GM19468 (cell line): ENCODE measurements around the gene SLC16A8.

ENCODE experiments used
- ATAC-seq: cut with Tn5 transposase; IDR thresholded peaks from one replicate; pipeline ENCODE4 v1.9.1; 2021; ENCODE audit warnings: mild to moderate bottlenecking, moderate library complexity, moderate number of reproducible peaks; ENCODE audit not compliant: unreplicated experiment; ENCODE audit errors: extremely low read depth

Gene SLC16A8

DNA sequence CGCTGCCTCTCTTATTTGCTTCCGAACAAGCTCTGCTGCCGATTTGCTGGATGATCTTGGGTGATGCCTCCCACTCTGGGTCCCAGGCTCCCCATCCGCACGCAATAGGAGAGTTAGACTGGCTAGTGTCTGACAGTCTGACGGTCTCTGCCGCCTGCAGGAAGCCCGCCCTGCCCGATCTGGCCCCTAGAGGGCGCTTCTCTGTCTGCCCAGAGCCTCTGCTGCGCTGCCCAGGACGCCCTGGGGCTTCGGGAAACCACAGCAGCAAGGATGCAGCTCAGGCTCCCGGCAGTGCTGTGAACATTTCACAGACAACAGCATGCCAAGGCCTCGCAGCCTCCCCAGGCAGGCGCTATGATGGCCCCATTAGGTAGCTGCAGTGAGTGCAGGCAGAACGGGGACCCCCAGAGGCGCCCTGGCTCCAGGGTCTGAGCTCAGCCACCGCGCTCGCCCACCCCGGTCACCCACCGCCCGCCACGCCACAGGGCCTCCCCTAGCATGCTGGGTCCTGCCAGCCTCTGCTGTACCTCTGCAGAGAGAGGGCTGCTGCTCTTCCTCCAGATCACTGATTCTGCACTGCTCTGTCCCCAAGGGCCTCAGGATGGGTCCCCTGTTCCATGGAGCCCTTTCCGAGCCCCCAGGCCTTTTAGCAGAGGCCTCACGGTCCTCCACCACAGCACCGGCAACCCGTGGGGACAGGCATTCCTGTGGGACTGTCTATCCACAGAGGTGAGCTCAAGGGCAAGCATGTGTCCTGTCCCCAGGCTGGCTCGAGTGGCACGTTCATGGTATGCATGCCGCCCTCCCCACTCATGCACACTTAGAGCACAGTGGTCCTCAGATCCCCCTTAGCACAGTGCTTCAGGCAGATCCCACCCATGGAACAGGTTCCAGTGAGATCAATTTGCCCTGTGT is 30.8 kb upstream of the SLC16A8 start:
- no peak for ATAC-seq

DNA sequence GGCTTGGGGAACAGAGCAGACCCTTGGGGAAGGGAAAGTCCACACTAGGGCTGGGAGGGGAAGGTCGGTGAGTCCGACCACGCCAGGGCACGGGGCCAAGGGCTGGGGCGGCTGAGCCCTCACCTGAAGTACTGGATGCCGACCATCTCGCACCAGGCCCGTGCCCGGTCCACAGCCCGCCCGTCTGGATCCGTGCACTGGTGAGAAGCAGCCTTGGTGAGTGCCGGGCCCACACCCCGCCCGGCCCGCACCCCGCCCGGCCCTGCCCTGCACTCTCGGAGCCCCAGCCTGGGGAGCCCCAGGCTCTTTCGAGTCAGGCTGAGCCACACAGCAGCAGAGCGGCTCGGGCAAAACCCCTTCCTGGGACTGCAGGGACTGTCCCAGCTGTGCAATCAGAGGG is 28.4 kb upstream of the SLC16A8 start:
- no peak for ATAC-seq

DNA sequence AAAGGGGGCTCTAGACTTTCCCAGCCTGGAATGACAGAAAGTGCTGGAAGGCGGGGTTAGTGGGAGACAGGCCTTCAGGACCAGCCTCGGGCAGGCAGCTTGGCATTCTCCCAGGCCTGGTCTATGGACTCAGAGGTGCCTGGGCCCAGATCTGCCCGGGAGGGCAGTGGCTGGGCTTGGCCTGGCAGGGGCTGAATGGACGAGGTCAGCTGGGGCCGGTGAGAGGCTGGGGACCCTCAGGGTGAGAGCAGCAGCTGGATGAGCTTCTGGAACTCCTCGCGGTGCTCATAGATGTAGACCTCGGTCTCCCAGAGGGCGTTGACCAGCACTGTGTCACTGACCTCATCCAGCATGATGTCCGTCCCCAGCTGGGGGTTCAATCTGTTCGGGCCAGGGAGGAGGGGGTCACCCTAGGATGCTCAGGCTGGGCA is 28.0 kb upstream of the SLC16A8 start:
- ATAC-seq = no peak

DNA sequence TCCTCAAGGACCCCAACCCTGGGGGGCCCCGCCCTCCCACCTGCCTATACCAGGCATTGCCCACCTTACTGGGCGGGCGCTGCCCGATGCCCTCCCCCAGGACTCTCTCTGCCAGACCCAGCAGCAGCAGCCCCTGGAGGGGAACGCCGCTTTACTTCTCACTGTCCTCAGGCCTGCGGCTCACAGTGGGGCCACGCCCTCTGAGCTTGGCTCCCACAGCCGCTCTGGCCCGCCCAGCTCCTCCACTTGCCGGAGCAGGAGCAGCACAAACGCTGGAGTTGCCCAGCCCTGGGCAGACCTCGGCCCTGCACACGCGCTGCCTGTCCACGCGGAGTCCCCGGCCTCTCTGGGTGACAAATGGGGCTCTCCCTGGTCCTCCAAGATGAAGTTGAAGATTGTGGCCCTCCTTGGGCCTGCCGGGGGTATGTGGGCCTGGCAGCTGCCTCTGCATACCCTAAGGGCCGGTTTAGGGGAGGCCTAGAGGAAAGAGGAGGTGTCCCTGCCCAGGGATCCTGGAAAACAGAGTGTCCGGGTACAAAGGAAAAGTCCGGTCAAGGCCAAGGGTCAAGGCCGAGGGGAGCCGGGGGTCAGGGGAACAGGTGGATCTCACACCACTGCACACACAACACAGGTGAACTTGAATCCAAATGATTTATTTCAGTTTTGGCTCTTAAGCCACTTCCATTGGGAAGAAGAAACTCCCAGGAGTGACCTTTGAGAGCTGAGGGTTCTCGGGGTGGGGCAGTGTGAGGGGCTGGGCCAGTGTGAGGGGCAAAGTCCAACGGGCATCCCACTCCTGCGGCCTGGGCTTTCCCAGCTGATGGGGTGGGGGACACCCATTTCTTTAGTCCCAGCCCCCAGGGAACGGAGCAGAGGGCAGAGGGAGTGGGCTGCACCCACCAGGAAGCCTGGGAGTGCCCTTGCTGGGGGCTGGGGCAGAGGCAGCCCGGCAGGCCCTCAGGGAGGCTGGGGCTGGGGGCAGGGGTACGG is 27.2 kb upstream of the SLC16A8 start:
- no peak for ATAC-seq

DNA sequence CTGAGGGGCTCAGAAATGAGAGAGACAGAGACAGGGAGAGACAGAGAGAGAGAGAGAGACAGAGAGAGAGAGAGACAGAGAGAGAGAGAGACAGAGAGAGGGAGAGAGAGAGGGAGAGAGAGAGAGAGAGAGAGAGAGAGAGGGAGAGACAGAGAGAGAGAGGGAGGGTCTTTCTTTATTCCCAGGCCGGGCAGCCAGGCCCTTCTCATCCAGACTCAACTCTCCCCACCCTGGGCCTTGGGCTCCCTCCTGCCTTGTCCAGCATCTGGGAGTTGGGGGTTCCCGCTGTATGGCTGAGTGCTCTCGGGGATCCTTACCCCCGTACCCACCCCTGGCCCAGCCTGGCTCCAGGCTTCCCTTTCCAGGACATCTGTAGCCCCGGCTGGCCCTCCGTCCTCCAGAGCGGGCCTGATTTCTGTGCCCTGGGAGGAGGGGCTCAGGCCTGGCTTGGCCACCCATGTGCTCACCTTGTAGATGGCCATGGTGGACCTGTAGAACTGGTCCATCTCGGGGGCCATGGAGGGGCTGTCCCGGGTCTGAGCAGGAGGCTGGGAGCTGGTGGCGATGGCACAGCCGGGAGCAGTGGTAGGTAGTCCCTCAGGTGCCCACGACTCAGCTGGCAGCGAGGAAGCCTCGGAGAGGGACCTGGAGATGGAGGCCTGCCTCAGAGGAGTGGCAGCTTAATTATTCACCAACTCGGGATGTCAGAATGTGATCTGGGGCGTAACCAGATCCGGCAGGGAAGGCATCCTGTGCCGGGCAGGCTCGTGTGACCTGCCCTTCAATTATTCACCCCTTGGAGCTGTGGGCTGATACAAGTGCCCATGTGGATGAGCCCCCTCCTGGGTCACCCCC is 26.3 kb upstream of the SLC16A8 start, which contains the start of gene BAIAP2L2:
BAIAP2L2 (minus strand) TSS at position 677 of the 855 bp plus-strand sequence; CDS start at position 518, 159 bp downstream.
- ATAC-seq = no peak

DNA sequence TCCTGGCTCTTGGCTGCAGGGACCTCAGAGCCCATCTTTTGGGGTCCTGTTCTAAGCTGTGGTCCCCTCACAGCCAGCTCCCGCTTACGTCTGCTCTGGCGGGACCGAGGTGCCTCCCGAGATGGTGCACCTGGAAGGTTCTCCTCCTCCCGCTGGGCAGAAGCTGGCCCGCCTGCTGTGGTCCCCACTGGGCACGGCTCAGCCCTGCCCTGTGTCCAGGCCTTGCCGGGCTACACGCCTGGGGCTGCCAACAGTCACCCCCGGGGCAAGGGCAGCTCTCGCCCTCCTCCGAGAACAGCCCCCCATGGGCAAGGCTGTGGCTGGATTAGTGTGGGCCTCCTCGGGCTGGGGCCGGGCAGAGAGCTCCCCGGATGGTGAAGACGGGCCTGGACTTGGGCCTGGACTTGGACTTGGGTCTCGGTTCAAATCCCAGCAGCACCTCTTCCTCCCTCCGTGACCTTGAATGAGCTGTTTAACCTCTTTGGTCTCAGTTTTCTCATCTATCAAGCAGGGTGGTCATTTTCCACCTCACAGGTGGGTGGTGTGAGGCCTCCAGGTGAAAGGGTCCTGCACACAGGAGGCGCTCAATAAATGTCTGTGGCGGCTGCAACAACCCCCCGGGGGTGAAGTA is 25.5 kb upstream of the SLC16A8 start:
- no peak for ATAC-seq

DNA sequence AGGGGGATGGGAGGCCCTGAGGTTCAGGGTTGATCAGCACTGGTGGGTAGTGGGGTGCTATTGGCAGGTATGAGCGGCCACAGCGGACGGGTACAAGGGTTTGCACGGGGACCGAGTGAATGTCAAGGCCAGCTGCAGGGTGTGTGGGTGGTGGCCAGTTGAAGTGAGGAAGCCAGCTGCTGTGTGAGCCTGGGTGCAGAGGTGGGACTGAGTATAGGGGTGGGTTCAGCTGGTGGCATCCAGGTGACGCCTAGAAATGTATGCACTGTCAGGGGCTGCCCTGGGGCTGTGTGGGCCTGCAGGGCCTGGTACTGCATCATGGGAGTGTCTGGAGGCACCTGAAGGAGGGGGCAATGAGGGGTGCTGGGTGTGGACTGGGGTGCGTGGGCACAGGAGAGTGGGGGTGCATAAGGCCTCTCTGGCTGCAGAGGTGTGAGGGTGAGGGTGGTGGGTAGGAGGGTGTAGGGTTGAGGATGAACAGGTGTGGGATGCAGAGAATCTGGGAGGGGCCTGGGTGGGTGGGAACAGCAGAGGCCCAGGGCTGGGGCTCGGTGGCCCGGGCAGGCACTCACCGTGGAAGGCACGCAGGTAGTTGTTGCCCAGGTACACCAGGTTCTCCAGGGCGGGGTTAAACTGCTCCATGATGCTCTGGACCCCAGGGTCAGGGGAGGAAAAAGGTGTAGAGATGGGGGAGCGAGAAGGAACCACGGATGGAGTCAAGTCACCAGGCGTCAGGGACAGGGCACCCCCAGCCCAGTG is 24.8 kb upstream of the SLC16A8 start:
- ATAC-seq = no peak

DNA sequence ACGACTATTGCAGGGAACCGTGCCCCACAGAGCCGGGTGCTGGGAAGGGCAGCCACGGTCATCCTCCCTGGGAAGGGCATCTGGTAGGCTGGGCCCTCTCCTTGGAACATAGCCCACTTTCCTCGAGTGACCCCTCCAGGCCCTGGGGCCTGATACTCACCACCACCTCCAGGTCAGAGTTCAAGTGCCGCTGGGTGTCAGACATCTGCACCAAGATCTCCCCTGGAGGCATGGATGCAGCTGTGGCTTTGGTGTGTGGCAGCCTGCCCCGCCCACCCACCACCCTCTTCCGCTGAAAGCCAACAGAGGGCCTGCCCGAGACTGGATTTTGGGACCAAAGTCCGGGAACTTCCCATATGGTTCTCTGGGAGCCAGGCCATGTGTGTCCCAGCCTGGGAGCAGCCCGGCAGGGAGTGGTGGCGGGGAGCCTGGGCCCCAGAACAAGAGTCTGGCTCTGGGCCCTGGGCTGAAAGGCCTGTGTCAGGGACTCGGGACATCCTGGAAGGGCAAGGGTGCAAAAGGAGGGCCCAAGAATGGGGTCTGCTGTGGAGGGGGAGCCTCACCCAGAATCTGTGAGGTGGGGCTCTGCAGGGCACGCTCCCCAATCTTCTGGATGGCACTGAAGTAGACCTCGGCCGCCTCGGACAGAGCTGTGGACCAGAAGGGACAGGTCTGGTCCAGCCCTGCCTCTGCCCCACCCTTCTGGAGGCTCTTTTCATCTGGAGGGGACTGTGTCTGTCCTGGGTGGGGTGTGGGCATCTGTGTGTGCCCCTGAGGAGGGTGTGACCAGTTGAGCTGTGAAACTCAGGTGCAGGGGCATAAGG is 23.9 kb upstream of the SLC16A8 start:
- no peak for ATAC-seq

DNA sequence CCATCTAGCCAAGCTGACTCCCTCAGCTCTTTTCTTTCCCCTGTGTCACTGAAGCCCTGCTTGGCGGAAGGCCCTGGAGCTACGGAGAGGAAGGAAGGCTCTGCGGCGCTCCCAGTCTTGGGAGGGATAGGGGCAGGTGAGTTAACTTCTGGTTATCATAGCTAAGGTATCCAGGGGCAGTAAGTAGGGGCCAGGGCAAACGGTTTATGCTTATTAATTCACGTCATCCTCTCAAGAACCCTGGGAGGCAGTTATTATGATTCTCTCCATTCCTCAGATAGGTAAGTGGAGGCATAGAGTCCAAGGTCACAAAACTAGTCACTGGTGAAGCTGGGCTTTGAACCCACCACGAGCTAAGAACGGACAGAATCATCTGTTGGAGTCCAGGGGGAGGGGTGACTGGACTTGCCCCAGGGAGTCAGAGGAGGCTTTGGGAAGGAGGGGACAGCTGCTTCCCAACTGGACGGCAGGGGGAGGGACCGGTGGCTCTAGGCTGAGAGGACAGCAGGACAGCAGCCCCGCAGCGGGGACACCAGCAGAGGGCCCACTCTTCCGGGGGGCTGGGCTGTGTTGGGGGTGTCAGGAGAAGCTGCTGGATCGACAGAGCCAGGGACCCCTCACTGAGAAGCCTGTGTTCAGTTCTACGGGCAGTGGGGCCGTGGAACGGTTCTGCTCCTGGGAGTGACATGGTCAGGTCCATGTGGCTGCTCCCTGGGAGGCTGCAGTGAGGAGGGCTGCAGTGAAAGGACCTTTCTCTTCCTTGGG is 23.0 kb upstream of the SLC16A8 start:
- ATAC-seq = no peak

DNA sequence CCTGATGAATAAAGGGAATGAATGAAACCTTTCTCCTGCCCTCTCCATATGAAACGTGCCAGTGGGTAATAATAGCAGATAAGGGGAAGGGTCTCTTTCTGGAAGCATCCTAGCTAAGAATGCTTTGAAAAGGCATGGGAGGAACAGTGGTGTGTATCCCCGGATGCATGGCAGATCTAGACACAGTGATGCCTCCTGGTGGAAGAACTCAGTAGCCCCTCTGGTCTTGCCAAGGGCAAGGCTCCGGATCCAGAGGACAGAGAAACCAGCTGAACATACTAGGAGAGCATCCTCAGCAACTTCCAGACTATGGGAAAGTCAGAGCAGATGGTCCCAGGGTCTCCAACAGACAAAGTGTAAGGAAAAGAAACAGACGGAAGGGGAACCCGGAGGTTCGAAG is 20.1 kb upstream of the SLC16A8 start:
- no peak for ATAC-seq

DNA sequence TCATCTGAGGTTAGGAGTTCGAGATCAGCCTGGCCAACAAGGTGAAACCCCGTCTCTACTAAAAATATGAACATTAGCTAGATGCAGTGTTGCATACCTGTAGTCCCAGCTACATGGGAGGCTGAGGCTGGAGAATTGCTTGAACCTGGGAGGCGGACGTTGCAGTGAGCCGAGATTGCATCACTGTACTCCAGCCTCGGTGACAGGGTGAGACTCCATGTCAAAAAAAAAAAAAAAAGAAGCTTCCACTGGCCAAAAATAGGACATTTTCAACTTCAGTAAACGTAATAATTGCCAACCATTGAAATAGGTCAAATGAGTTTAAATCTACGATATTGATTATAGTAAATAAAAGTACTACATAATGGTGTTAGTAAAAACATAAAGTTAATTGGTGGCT is 19.7 kb upstream of the SLC16A8 start:
- no peak for ATAC-seq

DNA sequence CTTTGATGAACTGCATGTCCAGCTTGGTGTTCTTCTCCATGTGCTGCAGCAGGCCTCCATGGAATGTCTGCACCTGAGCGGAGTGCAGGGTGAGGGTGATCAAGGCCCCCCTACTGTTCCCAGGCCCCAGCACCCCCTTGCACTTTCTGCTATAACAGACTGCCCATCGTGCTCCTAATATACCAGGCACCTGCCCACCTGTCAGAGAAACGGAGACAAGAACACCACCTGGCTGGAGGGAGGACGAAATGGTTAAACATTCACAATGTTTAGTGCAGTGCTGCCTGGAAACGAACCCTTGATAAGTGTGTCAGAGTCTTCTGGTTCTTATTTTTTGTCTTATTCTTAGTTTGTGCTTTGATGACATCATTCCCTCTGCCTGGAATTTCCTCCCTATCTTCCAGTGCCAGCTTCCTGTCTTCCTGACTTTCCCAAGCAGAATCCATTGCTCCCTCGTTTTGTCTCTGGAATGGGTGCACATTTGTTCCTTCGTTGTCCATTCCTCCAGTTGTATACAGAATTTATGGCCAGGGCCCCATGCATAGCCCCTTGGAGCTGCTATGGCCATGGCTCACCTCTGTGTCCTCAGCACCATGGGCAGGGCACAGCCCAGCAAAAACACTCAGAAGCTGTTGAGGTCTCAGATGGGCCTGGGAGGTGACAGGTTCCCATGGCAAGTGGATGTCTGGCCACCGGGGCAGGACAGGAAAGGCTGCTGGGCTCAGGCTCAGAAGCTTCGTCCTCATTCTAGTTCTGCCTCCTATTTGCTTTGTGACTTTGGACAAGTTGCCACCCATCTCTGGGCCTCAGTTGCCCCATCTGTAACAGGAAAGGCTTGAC is 14.6 kb upstream of the SLC16A8 start:
- no peak for ATAC-seq

DNA sequence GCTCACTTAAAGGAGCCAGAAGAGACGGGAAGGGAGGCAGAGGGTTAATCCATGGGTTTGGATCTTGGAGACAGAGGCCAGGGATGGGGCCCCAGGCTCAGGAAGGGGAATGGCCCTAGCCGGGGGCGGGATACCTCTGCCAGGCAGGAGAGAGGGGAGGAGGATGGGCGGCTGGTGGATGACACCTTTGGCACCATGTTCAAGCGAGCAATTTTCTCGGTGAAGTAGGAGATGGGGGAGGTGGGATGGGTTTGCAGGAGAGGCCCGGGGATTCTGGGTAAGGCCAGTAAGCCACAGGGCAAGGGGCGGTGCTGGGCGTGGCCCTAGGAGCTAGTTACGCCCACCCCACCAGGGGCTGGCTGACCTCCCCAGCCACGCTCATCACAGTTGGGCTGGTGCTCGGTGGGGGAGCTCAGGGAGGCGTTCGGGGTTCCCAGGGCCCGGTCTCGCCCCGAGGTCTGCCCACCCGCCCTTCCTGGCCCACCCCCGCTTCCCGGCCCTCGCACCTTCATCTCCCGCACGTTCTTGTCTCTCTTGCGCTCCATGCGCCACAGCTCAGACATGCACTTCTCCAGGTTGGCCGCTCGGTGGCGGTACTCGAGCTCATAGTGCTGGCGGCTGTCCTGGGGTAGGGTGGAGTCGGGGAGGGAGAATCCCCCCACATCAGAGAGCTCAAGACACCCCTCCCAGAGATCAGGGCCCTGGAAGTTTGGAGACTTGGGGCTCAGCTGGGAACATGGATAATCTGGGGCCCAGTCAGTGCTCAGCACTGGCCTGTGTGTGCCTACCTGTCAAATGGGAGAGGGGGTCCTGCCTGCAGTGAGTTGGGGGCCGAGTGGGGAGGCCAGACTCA is 13.8 kb upstream of the SLC16A8 start:
- no peak for ATAC-seq

DNA sequence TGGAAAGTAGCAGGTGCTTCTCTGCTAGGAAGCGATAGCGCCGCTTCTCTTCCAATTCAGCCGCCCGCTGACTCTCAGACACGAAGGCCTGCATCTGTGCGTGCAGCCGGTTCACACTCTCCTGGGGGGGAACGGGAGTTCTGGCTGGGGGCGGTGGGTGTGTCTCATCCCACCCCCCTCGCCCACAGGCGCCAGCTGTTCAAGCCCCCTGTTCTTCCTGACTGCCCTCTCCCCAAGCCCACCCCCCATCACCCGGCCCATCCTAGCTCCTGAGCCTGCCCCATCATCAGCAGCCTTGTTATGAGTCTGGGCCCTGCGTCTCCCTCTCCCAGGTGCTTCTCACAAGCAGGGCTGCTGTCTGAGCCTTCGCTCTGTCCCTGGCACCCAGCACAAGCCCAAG is 13.1 kb upstream of the SLC16A8 start:
- ATAC-seq = no peak

DNA sequence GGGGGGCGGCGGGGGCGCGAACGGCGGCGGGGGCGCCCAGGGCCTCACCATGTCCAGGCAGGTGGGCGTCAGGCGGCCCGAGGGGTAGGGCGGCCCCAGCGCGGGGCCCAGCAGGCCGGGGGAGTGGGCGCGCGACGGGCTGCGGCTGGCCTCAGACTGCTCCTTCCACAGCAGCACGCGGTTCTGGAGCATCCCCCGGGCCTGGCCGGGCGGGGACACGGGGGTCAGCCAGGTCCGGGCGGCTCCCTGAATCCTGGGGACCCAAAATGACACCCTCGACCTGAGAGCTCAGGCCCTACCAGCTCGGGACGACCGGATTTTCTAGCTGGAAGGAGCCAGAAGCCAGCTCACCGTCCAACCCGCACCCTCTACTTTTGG is 5.5 kb upstream of the SLC16A8 start:
- no peak for ATAC-seq
